Mesendoderm (in vitro differentiated cells): ENCODE measurements around the gene PRKAR1B.

Source experiments
- DNase-seq: peaks from one replicate; pipeline ENCODE4 v3.0.0; 2013
- H2AK5ac ChIP-seq: 2 replicates; pipeline ENCODE4 v1.6.1; 2013; ENCODE audit warnings: low read length, inconsistent platforms
- H2BK120ac ChIP-seq: 2 replicates; pipeline ENCODE4 v1.6.1; 2013; ENCODE audit warnings: low read depth, mild to moderate bottlenecking, low read length, moderate library complexity, mixed read lengths
- H2BK15ac ChIP-seq: replicated peaks from 2 replicates; pipeline ENCODE4 v1.6.1; 2013; ENCODE audit warnings: low read depth, mild to moderate bottlenecking, moderate library complexity
- H2BK5ac ChIP-seq: 2 replicates; pipeline ENCODE4 v1.6.1; 2013; ENCODE audit warnings: low read length, inconsistent platforms
- H3K18ac ChIP-seq: 2 replicates; pipeline ENCODE4 v1.6.1; 2013; ENCODE audit warnings: mild to moderate bottlenecking, low read length, mixed read lengths
- H3K23ac ChIP-seq: one replicate; pipeline ENCODE4 v1.6.1; 2013; ENCODE audit warnings: low read length
- H3K27ac ChIP-seq: 2 replicates; pipeline ENCODE4 v1.5.1; 2013; ENCODE audit warnings: low read depth, mild to moderate bottlenecking, inconsistent platforms, low read length, moderate library complexity
- H3K27me3 ChIP-seq: 2 replicates; pipeline ENCODE4 v1.6.1; 2013; ENCODE audit warnings: low read length, control low read depth, mild to moderate bottlenecking, inconsistent platforms; ENCODE audit not compliant: insufficient read depth, poor library complexity
- H3K36me3 ChIP-seq: 2 replicates; pipeline ENCODE4 v1.6.1; 2013; ENCODE audit warnings: low read length, inconsistent platforms; ENCODE audit not compliant: control insufficient read depth, insufficient read depth
- H3K4ac ChIP-seq: one replicate; pipeline ENCODE4 v1.6.1; 2013; ENCODE audit warnings: low read depth, mild to moderate bottlenecking, low read length, moderate library complexity
- H3K4me1 ChIP-seq: 2 replicates; pipeline ENCODE4 v1.6.1; 2013; ENCODE audit warnings: low read depth, low read length, inconsistent platforms; ENCODE audit not compliant: control insufficient read depth
- H3K4me2 ChIP-seq: 2 replicates; pipeline ENCODE4 v1.6.1; 2013; ENCODE audit warnings: low read length
- H3K4me3 ChIP-seq: 2 replicates; pipeline ENCODE4 v1.5.1; 2013; ENCODE audit warnings: mild to moderate bottlenecking, low read length
- H3K56ac ChIP-seq: one replicate; pipeline ENCODE4 v1.6.1; 2013; ENCODE audit warnings: low read length
- H3K79me1 ChIP-seq: 2 replicates; pipeline ENCODE4 v1.6.1; 2013; ENCODE audit warnings: low read length, inconsistent platforms
- H3K79me2 ChIP-seq: 2 replicates; pipeline ENCODE4 v1.6.1; 2013; ENCODE audit warnings: mild to moderate bottlenecking, low read length; ENCODE audit not compliant: control insufficient read depth, insufficient read depth
- H3K9ac ChIP-seq: 2 replicates; pipeline ENCODE4 v1.6.1; 2013; ENCODE audit warnings: low read length, inconsistent platforms
- H4K5ac ChIP-seq: one replicate; pipeline ENCODE4 v1.6.1; 2013; ENCODE audit warnings: low read length
- H4K8ac ChIP-seq: one replicate; pipeline ENCODE4 v1.6.1; 2013; ENCODE audit warnings: low read depth, mild to moderate bottlenecking, control low read depth, low read length, moderate library complexity
- WGBS: extraction: QIAGEN DNeasy Blood & Tissue Kit; methylation state at CpG from one replicate; pipeline ENCODE4 v1.1.7; 2013; ENCODE audit warnings: low lambda C conversion rate, missing lambda C conversion rate; ENCODE audit not compliant: insufficient coverage; ENCODE audit errors: extremely low coverage; 5-methylcytosine and 5-hydroxymethylcytosine counted together

PRKAR1B gene

DNA sequence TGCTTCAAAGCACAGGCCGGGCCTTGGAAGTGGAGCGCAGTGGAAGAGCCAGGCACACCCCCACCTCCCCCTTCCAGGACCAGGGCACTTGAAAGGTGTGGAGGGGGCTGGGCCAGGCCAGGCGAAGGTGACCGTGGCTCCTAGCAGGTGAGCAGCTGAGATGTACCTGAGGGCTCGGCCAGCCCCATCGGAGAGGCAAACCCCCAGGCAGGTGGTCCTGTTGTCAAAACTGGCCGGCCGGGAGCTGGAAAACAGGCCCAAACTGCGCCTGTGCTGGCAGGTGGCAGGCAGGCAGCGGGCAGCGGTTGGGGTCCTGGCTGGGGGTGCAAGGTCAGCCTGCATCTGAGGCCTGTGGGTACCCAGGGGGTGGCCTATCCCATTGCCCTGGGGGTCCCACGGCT lies 97.0 kb downstream of the PRKAR1B start:
- DNase-seq = no peak
- Histone ChIP-seq H2BK5ac (no peak overlapping the region), H2BK120ac (no peak overlapping the region), H3K23ac (no peak overlapping the region), H2AK5ac (no peak overlapping the region), H3K4me3 (no peak overlapping the region), H4K5ac (no peak overlapping the region), H3K36me3 (no peaks in the 10 kb centered on the region), H3K4ac (no peak overlapping the region), H3K27ac (no peak overlapping the region), H3K79me2 (no peaks in the 10 kb centered on the region), H2BK15ac (no peak overlapping the region), H3K4me1 (no peaks in the 10 kb centered on the region), H3K79me1 (no peaks in the 10 kb centered on the region), H4K8ac (no peak overlapping the region), H3K27me3 (no peaks in the 10 kb centered on the region), H3K4me2 (no peak overlapping the region), H3K56ac (no peak overlapping the region), H3K9ac (no peak overlapping the region), H3K18ac (no peak overlapping the region)
- no CpG with 5 or more reads among the region's 12 CpGs for WGBS

DNA sequence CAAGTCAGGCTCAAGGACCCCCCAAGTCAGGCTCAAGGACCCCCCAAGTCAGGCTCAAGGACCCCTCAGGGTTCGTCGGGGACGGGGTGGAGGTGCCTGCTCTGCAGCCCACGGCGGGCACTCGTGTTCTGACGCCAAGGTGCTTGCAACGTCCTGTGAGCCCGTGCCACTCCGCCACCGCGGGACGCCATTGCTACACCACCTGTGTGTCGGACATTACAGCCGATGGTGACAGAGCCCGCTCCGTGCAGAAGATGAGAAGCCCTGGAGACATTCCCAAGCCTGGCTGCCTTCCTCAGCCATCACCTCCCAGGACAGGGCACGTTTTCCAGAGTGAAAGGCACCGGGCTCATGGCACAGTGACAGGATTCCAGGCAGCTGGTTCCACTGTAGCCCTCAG lies 98.3 kb downstream of the PRKAR1B start:
- Histone ChIP-seq H3K4me2 (no peak overlapping the region), H3K23ac (no peak overlapping the region), H3K27ac (no peak overlapping the region), H2AK5ac (no peak overlapping the region), H4K5ac (no peak overlapping the region), H3K79me2 (no peaks in the 10 kb centered on the region), H3K4ac (no peak overlapping the region), H3K18ac (no peak overlapping the region), H3K4me3 (no peak overlapping the region), H2BK5ac (no peak overlapping the region), H3K9ac (no peak overlapping the region), H3K36me3 (no peaks in the 10 kb centered on the region), H2BK120ac (no peak overlapping the region), H4K8ac (no peak overlapping the region), H3K4me1 (no peaks in the 10 kb centered on the region), H3K27me3 (no peaks in the 10 kb centered on the region), H3K56ac (no peak overlapping the region), H3K79me1 (no peaks in the 10 kb centered on the region), H2BK15ac (no peak overlapping the region)
- no peak for DNase-seq
- no CpG with 5 or more reads among the region's 19 CpGs for WGBS

DNA sequence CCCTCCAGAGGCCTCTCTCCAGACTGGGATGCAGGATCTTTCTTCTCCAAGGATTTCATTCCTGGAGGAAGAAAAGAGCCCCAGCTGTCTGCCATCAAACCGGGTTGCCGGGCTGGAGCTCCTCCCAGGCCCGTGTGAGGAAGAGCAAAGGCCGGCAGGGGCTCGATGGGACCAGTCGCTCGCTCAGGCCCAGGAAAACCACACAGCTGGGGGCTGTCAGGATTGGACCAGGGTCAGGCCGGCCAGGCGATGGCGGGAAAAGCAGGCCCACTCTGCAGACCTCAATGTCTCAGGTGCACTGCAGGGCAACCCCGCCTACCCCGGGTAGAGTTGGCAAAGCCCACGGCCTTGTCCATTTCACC lies 98.7 kb downstream of the PRKAR1B start:
- no peaks in the 10 kb centered on the region for H3K36me3 ChIP-seq
- H4K8ac ChIP-seq = no peak overlapping the region
- H3K27me3 ChIP-seq = no peaks in the 10 kb centered on the region

DNA sequence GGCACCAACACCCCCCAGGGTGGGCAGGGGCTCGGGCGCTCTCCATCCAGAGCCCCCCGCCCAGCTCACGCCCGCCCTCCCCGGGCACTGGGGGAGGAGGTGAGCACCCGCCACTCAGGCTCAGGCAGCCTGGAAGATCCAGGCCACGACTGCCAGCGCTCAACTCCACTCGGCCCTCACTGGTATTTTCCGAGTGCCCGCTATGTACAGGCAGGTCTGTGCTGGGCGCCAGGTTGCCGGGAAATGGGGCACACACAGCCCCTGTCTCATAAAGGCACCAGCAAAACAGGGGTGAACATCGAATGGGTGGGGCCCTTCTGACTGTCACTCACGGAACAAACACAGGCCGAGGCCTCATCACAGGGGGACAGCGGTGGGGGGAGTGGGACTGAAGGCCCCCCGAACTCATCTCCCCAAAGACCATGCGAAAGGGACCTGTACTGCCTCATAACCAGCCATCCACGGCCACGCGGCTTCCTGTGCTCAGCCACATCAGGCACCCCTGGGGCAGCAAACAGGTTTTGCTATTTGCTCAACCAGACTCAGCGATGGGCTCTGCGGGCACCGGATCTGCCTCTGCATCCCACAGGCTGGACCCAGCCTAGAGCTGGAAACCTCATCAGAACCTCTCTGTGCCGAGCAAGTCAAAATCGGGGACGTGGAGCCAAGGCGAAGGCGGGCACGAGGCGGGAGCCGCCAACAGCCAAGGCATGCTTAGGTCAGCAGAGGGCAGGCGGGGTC lies 99.2 kb downstream of the PRKAR1B start:
- Histone ChIP-seq H3K9ac (no peak overlapping the region), H3K56ac (no peak overlapping the region), H3K4ac (no peak overlapping the region), H3K23ac (no peak overlapping the region), H2AK5ac (no peak overlapping the region), H2BK120ac (no peak overlapping the region), H3K4me2 (no peak overlapping the region), H2BK5ac (no peak overlapping the region), H3K4me1 (no peaks in the 10 kb centered on the region), H3K79me2 (no peaks in the 10 kb centered on the region), H4K5ac (no peak overlapping the region), H3K36me3 (no peaks in the 10 kb centered on the region), H3K4me3 (no peak overlapping the region), H4K8ac (no peak overlapping the region), H2BK15ac (no peak overlapping the region), H3K18ac (no peak overlapping the region), H3K27me3 (no peaks in the 10 kb centered on the region), H3K79me1 (no peaks in the 10 kb centered on the region), H3K27ac (no peak overlapping the region)
- no CpG with 5 or more reads among the region's 35 CpGs for WGBS
- no peak for DNase-seq

More for the DNA sequence above, 98.7 kb downstream of the PRKAR1B start:
- Histone ChIP-seq H2BK15ac (no peak overlapping the region), H2BK5ac (no peak overlapping the region), H3K4ac (no peak overlapping the region), H3K9ac (no peak overlapping the region), H4K5ac (no peak overlapping the region), H3K79me1 (no peaks in the 10 kb centered on the region), H3K27ac (no peak overlapping the region), H2AK5ac (no peak overlapping the region), H3K18ac (no peak overlapping the region), H3K56ac (no peak overlapping the region), H3K79me2 (no peaks in the 10 kb centered on the region), H3K4me3 (no peak overlapping the region), H3K4me1 (no peaks in the 10 kb centered on the region), H3K23ac (no peak overlapping the region), H3K4me2 (no peak overlapping the region), H2BK120ac (no peak overlapping the region)
- WGBS = no CpG with 5 or more reads among the region's 13 CpGs
- DNase-seq = no peak

DNA sequence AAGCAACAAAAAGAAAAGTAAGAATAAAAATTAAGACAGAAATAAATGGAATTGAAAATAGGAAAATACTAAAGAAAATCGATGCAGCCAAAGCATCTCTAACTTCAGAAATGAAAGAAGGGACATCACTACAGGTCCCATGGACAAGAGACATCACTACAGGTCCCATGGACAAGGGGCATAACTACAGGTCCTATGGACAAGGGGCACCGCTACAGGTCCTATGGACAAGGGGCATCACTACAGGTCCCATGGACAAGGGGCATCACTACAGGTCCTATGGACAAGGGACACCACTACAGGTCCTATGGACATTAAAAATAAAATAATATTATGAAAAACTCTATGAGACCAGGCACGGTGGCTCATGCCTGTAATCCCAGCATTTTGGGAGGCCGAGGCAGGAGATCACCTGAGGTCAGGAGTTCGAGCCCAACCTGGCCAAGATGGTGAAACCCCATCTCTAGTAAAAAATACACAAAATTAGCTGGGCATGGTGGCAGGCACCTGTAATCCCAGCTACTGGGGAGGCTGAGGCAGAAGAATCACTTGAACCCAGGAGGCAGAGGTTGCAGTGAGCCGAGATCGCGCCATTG lies 101.6 kb downstream of the PRKAR1B start:
- no peaks in the 10 kb centered on the region for H3K27me3 ChIP-seq
- no peak overlapping the region for H3K18ac ChIP-seq
- no peak overlapping the region for H2AK5ac ChIP-seq
- no peak overlapping the region for H3K27ac ChIP-seq
- H3K9ac ChIP-seq = no peak overlapping the region
- no peaks in the 10 kb centered on the region for H3K36me3 ChIP-seq
- H3K56ac ChIP-seq = no peak overlapping the region
- no peak overlapping the region for H4K8ac ChIP-seq
- no peak overlapping the region for H3K4ac ChIP-seq
- H3K4me3 ChIP-seq = no peak overlapping the region
- H2BK5ac ChIP-seq = no peak overlapping the region
- H3K23ac ChIP-seq = no peak overlapping the region
- no peaks in the 10 kb centered on the region for H3K79me1 ChIP-seq
- no peaks in the 10 kb centered on the region for H3K4me1 ChIP-seq
- no CpG with 5 or more reads among the region's 8 CpGs for WGBS
- no peak overlapping the region for H3K4me2 ChIP-seq
- H3K79me2 ChIP-seq = no peaks in the 10 kb centered on the region
- no peak overlapping the region for H2BK120ac ChIP-seq
- H2BK15ac ChIP-seq = no peak overlapping the region
- H4K5ac ChIP-seq = no peak overlapping the region
- no peak for DNase-seq

DNA sequence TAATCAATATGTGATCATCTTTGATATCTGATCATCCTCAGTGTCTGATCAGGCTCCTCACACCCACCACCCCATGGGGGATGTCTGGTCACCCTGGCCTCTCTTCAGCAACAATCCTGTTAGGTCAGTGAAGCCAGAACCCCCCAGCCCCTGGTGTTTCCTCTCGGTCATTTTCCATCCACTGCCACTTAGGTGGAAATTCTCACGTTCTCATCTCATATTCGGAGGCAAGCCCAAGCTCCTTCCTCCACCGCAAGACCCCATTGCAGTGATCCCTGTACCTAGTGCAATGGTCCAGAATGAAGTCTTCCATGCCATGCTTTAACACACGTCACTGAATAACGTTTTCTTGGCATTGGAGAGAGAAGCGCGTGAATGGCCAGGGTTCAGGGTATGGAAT lies 103.6 kb downstream of the PRKAR1B start:
- Histone ChIP-seq H2AK5ac (no peak overlapping the region), H2BK5ac (no peak overlapping the region), H3K4me2 (no peak overlapping the region), H3K4me1 (no peaks in the 10 kb centered on the region), H2BK120ac (no peak overlapping the region), H3K79me1 (no peaks in the 10 kb centered on the region), H3K27ac (no peak overlapping the region), H2BK15ac (no peak overlapping the region), H3K79me2 (no peaks in the 10 kb centered on the region), H3K4ac (no peak overlapping the region), H3K4me3 (no peak overlapping the region), H3K9ac (no peak overlapping the region), H3K23ac (no peak overlapping the region), H4K8ac (no peak overlapping the region), H3K18ac (no peak overlapping the region), H3K27me3 (no peaks in the 10 kb centered on the region), H4K5ac (no peak overlapping the region), H3K56ac (no peak overlapping the region), H3K36me3 (no peaks in the 10 kb centered on the region)
- no peak for DNase-seq
- no CpG with 5 or more reads among the region's 8 CpGs for WGBS
